H54 (cell line): Measurements from ENCODE around the gene ASPG.

Source experiments
- DNase-seq: peaks from one replicate; pipeline ENCODE4 v3.0.0; 2011; ENCODE audit warnings: low spot score, mixed read lengths; ENCODE audit not compliant: insufficient read length
- FAIRE-seq: peaks from 3 replicates; lab custom pipeline; 2011; peaks lifted over from hg19 to GRCh38; lab: Jason Lieb, UNC
- POLR2A ChIP-seq: IDR thresholded peaks from 2 replicates; pipeline ENCODE4 v1.6.1; 2011; ENCODE audit warnings: low read depth, mild to moderate bottlenecking, low read length

ASPG gene

GRCh38 chr14:104140463-104141331 lies 55.2 kb downstream of the ASPG start:
- no peak for TF ChIP-seq POLR2A
- DNase-seq (no peak), FAIRE-seq (no peak)

GRCh38 chr14:104141621-104142091 lies 56.2 kb downstream of the ASPG start:
- DNase-seq = no peak
- no peak for TF ChIP-seq POLR2A
- no peak for FAIRE-seq

DNA sequence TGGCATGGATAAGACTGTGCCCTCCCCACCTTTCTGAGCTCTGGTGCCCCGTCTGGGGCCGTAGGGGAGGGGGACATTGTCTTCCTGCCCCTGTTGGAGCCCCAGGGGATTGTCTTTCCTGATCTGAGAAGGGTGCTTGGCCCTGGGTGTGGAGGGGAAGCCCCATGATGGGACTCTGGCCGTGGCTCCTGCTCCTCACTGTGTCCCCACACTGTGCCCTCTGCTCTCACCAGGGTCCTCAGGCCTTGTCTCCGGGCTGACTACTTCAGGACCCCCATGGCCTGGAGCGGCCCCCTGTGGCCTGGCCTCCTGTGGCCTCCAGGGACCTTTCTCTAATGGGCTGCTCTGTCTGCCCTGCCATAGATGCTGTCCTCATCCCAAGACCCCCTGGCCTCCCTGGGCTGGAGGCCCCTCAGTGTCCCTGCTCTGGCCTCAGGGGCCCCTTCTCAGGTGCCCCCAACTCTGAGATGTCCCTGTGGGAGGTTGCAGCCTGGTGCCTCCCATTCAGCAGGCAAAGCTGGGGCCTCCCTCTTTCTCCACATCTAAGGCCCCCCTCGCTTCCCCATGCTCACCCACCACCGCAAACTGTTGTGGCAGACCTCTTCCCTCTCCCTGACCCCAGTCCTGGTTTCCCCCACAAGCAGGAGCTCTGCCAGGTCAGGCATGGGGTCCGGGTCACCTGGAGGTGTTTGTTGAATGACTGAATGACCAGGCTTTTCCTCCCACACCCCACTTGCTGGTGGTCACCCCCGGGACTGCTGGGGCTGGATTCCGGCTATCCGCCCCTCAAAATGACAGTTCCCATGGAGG lies 56.8 kb downstream of the ASPG start:
- FAIRE-seq = no peak
- TF ChIP-seq POLR2A = no peak
- DNase-seq = no peak

- TF ChIP-seq POLR2A = no peak
- DNase-seq (no peak), FAIRE-seq (no peak)
Observed at GRCh38 chr14:104142946-104143470, 57.5 kb downstream of the ASPG start.

- TF ChIP-seq POLR2A = no peak
- DNase-seq (no peak), FAIRE-seq (no peak)
Observed at GRCh38 chr14:104143521-104144452, 58.3 kb downstream of the ASPG start.

GRCh38 chr14:104144453-104144790 lies 58.9 kb downstream of the ASPG start:
- no peak for FAIRE-seq
- no peak for DNase-seq
- TF ChIP-seq POLR2A = no peak

GRCh38 chr14:104144911-104145825 lies 59.7 kb downstream of the ASPG start:
- no peak for DNase-seq
- no peak for TF ChIP-seq POLR2A
- no peak for FAIRE-seq

- no peak for DNase-seq
Observed at GRCh38 chr14:104145826-104146601, 60.5 kb downstream of the ASPG start.

GRCh38 chr14:104146651-104147345 lies 61.3 kb downstream of the ASPG start:
- no peak for DNase-seq
- FAIRE-seq = no peak
- TF ChIP-seq POLR2A = no peak

More at GRCh38 chr14:104145826-104146601, 60.5 kb downstream of the ASPG start:
- no peak for TF ChIP-seq POLR2A
- FAIRE-seq = no peak

- no peak for TF ChIP-seq POLR2A
- DNase-seq = no peak
- FAIRE-seq = no peak
Observed at GRCh38 chr14:104147346-104148125, 62.0 kb downstream of the ASPG start.
